Kidney (tissue), 14 donors: Measurements from ENCODE around the gene CFAP74. TPM values are rescaled to one million over a fixed set of nuclear protein-coding genes. Genes with fewer than 3 reads are reported as not detected.
"Not testable (repeated sequence)": the region's sequence is repeated elsewhere in the genome, so short reads cannot be mapped to it uniquely, and the experiment has no call there.

Source experiments
- DNase-seq, 5 donors: peaks; one replicate each; pipeline ENCODE4 v3.0.0-alpha.2; 2013 to 2020
- FAIRE-seq: peaks from 2 replicates; lab custom pipeline; 2012; peaks lifted over from hg19 to GRCh38; lab: Jason Lieb, UNC
- H3K27ac ChIP-seq, 2 donors: one replicate each; pipeline ENCODE4 v1.7.0; 2013; ENCODE audit warnings: low read depth in 2 of 2, low read length in 2 of 2, inconsistent platforms in 1 of 2
- H3K27me3 ChIP-seq: one replicate; pipeline ENCODE4 v1.7.1; 2013; ENCODE audit warnings: low read length, inconsistent platforms; ENCODE audit not compliant: control insufficient read depth, insufficient read depth
- H3K36me3 ChIP-seq, 3 donors: one replicate each; pipeline versions ENCODE4 v1.7.0 to v1.7.1; 2013; ENCODE audit warnings: low read length in 3 of 3, control low read depth in 1 of 3, inconsistent platforms in 1 of 3; ENCODE audit not compliant: insufficient read depth in 3 of 3, control insufficient read depth in 2 of 3
- H3K4me1 ChIP-seq, 3 donors: one replicate each; pipeline versions ENCODE4 v1.7.0 to v1.7.1; 2013; ENCODE audit warnings: low read length in 3 of 3, inconsistent platforms in 1 of 3, low read depth in 1 of 3; ENCODE audit not compliant: control insufficient read depth in 2 of 3, insufficient read depth in 2 of 3
- H3K4me3 ChIP-seq, 3 donors: one replicate each; pipeline versions ENCODE4 v1.7.0 to v1.8.1; 2013; ENCODE audit warnings: low read length in 3 of 3, control low read depth in 1 of 3, inconsistent platforms in 1 of 3
- H3K9ac ChIP-seq, 3 donors: one replicate each; pipeline versions ENCODE4 v1.7.0 to v1.7.1; 2013; ENCODE audit warnings: low read length in 3 of 3, control low read depth in 1 of 3, inconsistent platforms in 1 of 3
- H3K9me3 ChIP-seq, 3 donors: one replicate each; pipeline versions ENCODE4 v1.7.0 to v1.7.1; 2013; ENCODE audit warnings: low read length in 3 of 3, control low read depth in 1 of 3, inconsistent platforms in 1 of 3; ENCODE audit not compliant: control insufficient read depth in 2 of 3, insufficient read depth in 1 of 3
- intact Hi-C: fragments of 100-400 bp; cut with DNase I; formaldehyde crosslinking; loops from one replicate; pipeline ENCODE4 v1.11.1; 2022
- polyA plus RNA-seq: library from polyadenylated mRNA; stranded (reverse); fragments of 350-450 nt; fragmentation: Illumina TruSeq; extraction: RNeasy Lipid Tissue Mini Kit (QIAGEN cat#74804); gene quantifications from one replicate; pipeline ENCODE4 v1.2.3, GENCODE V29; 2014; ENCODE audit warnings: low read depth, low replicate concordance; ENCODE audit not compliant: insufficient read depth
- total RNA-seq: library from RNA; stranded (reverse); fragmentation: NEBNext Ultra II Directional; extraction: Animal tissue kit (Norgen Biotek cat#: 25700); gene quantifications from one replicate; pipeline ENCODE4 v1.2.1, GENCODE V29; 2021
- TF ChIP-seq, protein P1 (sequence below): IDR thresholded peaks from 3 replicates; pipeline ENCODE4 v1.5.1; 2012; ENCODE audit warnings: mild to moderate bottlenecking, moderate library complexity, borderline replicate concordance; ENCODE audit not compliant: insufficient read depth; ENCODE audit errors: extremely low read depth
- donor health status: control.
- donor health status: control.
- donor health status: control.
- donor health status: control.
- donor health status: control.
- donor health status: DM: yes; HTN: yes; CAD: no.
- donor health status: Normal renal cell carcinoma (clear cell type).

Gene CFAP74
- total and polyA plus RNA-seq, 2 donors from 2014 or later = not detected

DNA sequence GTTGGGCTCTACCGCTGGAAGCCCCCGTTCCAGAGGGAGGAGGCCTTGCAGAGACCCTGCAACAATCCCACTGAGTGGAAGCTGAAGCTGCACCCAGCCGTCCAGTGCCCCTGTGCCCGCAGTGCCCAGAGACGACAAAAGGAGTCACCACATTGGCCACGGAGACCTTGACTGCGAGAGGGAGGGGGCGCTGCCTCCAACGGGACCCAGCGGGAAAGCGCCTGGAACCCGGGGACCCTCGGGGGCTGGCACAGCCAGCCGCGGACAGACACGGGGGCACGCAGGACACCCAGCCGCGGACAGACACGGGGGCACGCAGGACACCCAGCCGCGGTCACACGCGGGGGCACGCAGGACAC is 22.5 kb downstream of the CFAP74 start:
- Histone ChIP-seq H3K27ac (no peak overlapping the region), H3K9ac (no peak overlapping the region), H3K4me3 (no peak overlapping the region), H3K36me3 (no peaks in the 10 kb centered on the region), H3K9me3 (no peaks in the 10 kb centered on the region), H3K27me3 (no peaks in the 10 kb centered on the region), H3K4me1 (no peaks in the 10 kb centered on the region)
- TF ChIP-seq, protein P1, sequence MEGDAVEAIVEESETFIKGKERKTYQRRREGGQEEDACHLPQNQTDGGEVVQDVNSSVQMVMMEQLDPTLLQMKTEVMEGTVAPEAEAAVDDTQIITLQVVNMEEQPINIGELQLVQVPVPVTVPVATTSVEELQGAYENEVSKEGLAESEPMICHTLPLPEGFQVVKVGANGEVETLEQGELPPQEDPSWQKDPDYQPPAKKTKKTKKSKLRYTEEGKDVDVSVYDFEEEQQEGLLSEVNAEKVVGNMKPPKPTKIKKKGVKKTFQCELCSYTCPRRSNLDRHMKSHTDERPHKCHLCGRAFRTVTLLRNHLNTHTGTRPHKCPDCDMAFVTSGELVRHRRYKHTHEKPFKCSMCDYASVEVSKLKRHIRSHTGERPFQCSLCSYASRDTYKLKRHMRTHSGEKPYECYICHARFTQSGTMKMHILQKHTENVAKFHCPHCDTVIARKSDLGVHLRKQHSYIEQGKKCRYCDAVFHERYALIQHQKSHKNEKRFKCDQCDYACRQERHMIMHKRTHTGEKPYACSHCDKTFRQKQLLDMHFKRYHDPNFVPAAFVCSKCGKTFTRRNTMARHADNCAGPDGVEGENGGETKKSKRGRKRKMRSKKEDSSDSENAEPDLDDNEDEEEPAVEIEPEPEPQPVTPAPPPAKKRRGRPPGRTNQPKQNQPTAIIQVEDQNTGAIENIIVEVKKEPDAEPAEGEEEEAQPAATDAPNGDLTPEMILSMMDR = no peak
- FAIRE-seq (no peak), DNase-seq (no peak)
- intact Hi-C loops = no loop called here

DNA sequence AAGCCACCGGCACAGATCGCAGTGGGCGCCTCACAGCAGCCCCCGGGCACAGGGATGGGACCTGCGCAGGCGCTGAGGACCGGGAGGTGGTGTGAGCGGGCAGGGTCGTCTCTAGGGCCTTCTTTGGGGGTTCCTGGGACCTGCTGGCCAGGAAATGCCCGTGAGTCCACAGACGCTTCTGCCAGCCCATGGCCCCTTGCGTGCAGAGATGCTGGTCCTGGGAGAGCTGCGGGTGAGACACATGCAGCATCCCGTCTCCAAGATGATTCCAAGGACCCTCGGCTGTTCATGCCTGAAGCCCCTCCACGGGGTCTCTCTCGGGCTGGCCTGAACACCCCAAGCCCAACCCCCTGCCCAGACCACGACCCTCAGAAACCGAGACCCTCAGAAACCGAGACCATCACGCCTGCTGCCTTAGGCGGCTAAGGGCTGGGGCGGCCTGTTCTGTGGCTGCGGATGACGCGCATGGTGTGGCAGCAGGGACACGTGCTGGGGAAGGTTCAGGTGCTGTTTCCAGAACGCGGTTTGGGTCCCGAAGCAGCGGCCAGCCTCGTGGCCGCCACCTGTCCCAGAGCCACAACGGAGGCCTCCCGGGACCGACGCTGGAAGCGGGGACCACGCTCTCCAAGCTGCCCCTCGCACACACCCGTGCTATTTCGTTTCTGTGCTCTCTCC is 23.0 kb downstream of the CFAP74 start:
- Histone ChIP-seq H3K27me3 (no peaks in the 10 kb centered on the region), H3K9ac (no peak overlapping the region), H3K9me3 (no peaks in the 10 kb centered on the region), H3K27ac (no peak overlapping the region), H3K4me1 (no peaks in the 10 kb centered on the region), H3K36me3 (no peaks in the 10 kb centered on the region), H3K4me3 (no peak overlapping the region)
- FAIRE-seq = no peak
- intact Hi-C loops = no loop called here
- TF ChIP-seq, protein P1 = no peak
- peak in 1 of 5 donors; percentile 66 for DNase-seq

DNA sequence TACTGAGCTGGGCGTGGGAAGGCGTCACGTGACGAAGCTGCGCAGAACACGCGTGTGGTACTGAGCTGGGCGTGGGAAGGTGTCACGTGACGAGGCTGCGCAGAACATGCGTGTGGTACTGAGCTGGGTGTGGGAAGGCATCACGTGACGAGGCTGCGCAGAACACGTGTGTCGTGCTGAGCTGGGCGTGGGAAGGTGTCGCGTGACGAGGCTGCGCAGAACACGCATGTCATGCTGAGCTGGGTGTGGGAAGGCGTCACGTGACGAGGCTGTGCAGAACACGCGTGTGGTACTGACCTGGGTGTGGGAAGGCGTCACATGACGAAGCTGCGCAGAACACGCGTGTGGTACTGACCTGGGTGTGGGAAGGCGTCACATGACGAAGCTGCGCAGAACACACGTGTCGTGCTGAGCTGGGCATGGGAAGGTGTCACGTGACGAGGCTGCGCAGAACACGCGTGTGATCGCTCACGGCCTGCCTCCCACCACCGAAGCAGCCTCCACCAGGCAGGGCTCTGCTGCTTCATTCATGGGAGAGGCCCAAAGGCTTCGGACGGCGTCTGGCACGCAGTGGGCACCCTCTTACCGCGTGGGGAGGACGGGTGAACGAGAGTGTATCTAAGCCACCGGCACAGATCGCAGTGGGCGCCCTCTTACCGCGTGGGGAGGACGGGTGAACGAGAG is 24.0 kb downstream of the CFAP74 start:
- H3K27me3 ChIP-seq = no peaks in the 10 kb centered on the region
- H3K36me3 ChIP-seq = no peaks in the 10 kb centered on the region
- H3K9me3 ChIP-seq = no peaks in the 10 kb centered on the region
- H3K9ac ChIP-seq = no peak overlapping the region
- no peak overlapping the region for H3K27ac ChIP-seq
- H3K4me1 ChIP-seq = no peaks in the 10 kb centered on the region
- TF ChIP-seq, protein P1 = no peak
- DNase-seq = no peak
- H3K4me3 ChIP-seq = no peak overlapping the region
- intact Hi-C loops = no loop called here
- FAIRE-seq = no peak

DNA sequence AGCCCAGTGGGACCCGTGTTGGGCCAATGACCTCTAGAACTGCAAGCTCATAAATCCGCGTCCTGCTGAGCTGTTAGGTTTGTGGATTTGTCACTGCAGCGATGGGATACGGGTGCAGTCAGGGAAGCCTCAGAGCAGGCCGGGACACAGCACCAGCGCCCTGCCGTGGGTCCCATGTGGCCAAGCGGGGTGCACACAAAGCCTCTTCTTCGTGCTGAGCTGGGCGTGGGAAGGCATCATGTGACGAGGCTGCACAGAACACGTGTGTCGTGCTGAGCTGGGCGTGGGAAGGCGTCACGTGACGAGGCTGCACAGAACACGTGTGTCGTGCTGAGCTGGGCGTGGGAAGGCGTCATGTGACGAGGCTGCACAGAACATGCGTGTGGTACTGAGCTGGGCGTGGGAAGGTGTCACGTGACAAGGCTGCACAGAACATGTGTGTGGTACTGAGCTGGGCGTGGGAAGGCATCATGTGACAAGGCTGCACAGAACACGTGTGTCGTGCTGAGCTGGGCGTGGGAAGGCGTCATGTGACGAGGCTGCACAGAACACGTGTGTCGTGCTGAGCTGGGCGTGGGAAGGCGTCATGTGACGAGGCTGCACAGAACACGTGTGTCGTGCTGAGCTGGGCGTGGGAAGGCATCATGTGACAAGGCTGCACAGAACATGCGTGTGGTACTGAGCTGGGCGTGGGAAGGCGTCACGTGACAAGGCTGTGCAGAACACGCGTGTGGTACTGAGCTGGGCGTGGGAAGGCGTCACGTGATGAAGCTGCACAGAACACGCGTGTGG is 24.7 kb downstream of the CFAP74 start:
- H3K9me3 ChIP-seq, H3K27ac ChIP-seq, H3K27me3 ChIP-seq, H3K4me1 ChIP-seq, FAIRE-seq, H3K9ac ChIP-seq, DNase-seq, intact Hi-C loops, H3K36me3 ChIP-seq, H3K4me3 ChIP-seq: not testable (repeated sequence)
